ENCODE results near the gene PSEN1.

Gene PSEN1

DNA sequence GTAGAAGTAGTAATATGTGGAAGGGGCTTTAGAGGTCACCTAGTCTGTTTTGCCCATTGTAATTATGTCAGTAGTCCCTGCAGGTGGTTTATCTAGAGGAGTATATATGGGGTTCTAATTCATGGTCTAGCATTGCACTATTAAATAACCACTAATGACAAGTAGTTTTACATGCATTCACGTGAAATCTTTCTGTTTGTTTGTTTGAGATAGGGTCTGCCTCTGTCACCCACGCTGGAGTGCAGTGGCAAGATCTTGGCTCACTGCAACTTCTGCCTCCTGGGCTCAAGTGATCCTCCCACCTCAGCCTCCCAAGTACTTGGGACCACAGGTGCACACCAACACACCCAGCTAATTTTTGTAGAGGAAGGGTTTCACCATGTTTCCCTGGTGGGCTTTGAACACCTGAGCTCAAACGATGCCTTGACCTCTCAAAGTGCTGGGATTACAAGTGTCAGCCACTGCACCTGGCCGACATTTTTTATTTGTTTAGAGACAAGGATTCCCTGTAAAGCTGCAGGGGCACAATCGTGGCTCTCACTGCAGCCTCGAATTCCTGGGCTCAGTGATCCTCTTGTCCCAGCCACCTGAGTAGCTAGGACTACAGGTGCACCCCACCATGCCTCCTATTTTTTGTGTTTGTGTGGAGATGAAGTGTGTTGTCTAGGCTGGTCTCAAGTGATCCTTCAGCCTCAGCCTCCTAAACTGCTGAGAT, 12.0 kb upstream of the PSEN1 start:
- no peak for FAIRE-seq
- no peak for DNase-seq (ENCODE audit: insufficient read length, low spot score)
- TF ChIP-seq SPI1 (IDR thresholded peaks at IDR 0.05; ENCODE audit: low read depth, low read length): no peak
- no peak for TF ChIP-seq POLR2A (IDR thresholded peaks at IDR 0.05; ENCODE audit: low read depth, low read length)
- no peak for TF ChIP-seq TAF1 (IDR thresholded peaks at IDR 0.05; ENCODE audit: low read depth, low read length)
- no peak for TF ChIP-seq POU2F2 (IDR thresholded peaks at IDR 0.05; ENCODE audit: low read depth, low read length)
- TF ChIP-seq POLR2AphosphoS5 (IDR thresholded peaks at IDR 0.05; ENCODE audit: low read depth, low read length): no peak
- TF ChIP-seq PAX5 (IDR thresholded peaks at IDR 0.05; ENCODE audit: insufficient read depth, low read length, severe bottlenecking): no peak

DNA sequence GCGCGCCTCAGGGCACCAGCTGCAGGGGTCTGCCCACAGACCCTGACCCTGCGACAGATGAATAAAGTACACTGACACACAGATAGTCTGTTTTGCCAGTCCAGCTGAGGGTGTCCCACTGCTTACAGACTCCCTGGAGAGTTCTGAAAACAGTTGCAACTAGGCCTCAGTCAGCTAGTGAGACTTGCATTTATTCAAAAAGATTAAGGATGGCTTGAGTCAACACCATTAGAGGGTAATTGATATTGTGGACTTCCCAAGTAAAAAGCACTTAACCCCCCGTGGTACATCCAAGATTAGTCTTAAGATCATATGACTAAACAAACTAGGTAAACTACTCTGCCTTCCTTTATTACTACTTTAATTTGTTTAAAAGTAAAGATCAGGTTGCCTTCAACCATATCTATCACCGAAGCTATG, 11.1 kb upstream of the PSEN1 start:
- DNase-seq (ENCODE audit: insufficient read length, low spot score) (no peak), FAIRE-seq (no peak)
- TF ChIP-seq POU2F2 (IDR thresholded peaks at IDR 0.05; ENCODE audit: low read depth, low read length): no peak
- peak; percentile 37 for TF ChIP-seq POLR2AphosphoS5 (IDR thresholded peaks at IDR 0.05; ENCODE audit: low read depth, low read length)
- TF ChIP-seq POLR2A (IDR thresholded peaks at IDR 0.05; ENCODE audit: low read depth, low read length): no peak
- no peak for TF ChIP-seq PAX5 (IDR thresholded peaks at IDR 0.05; ENCODE audit: insufficient read depth, low read length, severe bottlenecking)
- no peak for TF ChIP-seq TAF1 (IDR thresholded peaks at IDR 0.05; ENCODE audit: low read depth, low read length)
- no peak for TF ChIP-seq SPI1 (IDR thresholded peaks at IDR 0.05; ENCODE audit: low read depth, low read length)

DNA sequence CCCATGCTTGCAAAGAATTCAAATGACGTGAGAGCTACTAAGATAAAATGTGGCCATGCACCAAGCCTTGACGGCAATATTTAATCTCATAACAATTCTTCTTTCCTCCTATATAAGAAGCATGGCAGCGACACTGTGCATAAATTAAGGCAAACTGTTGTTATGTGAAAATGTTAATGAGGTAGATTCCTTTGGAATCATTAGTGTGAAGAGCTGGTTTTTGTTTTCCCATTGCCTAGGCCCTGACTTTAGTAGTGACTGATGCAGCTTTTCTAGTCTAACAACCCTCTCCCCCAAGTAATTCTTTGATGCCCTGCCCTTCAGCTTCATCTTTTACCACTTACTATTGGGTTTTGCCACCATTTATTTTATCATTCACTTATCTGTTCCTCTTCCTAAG, 10.6 kb upstream of the PSEN1 start:
- DNase-seq (ENCODE audit: insufficient read length, low spot score): no peak
- no peak for FAIRE-seq
- no peak for TF ChIP-seq POU2F2 (IDR thresholded peaks at IDR 0.05; ENCODE audit: low read depth, low read length)

DNA sequence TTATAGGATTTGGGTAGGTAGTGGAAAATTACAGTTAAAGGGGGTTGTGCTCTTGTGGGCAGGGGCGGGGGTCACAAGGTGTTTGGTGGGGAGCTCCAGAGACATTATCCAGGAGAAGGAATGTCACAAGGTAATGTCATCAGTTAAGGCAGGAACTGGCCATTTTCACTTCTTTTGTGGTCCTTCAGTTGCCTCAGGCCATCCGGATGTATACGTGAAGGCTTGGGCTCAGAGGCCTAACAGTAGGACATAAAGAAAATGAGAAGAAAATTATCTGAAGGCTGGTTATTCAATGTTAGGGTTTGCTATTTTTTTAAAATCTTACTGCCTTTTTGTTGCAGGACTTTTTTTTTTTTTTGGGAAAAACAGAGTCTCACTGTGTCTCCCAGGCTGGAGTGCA, 2.5 kb upstream of the PSEN1 start:
- FAIRE-seq: no peak
- TF ChIP-seq TAF1 (IDR thresholded peaks at IDR 0.05; ENCODE audit: low read depth, low read length) (no peak), POLR2A (IDR thresholded peaks at IDR 0.05; ENCODE audit: low read depth, low read length) (no peak), SPI1 (IDR thresholded peaks at IDR 0.05; ENCODE audit: low read depth, low read length) (no peak), PAX5 (IDR thresholded peaks at IDR 0.05; ENCODE audit: insufficient read depth, low read length, severe bottlenecking) (no peak), POU2F2 (IDR thresholded peaks at IDR 0.05; ENCODE audit: low read depth, low read length) (no peak), POLR2AphosphoS5 (IDR thresholded peaks at IDR 0.05; ENCODE audit: low read depth, low read length) (no peak)
- no peak for DNase-seq (ENCODE audit: insufficient read length, low spot score)

DNA sequence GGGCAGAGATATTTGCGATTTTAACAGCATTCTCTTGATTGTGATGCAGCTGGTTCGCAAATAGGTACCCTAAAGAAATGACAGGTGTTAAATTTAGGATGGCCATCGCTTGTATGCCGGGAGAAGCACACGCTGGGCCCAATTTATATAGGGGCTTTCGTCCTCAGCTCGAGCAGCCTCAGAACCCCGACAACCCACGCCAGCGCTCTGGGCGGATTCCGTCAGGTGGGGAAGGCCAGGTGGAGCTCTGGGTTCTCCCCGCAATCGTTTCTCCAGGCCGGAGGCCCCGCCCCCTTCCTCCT, 271 bp upstream of the PSEN1 start:
- TF ChIP-seq PAX5 (IDR thresholded peaks at IDR 0.05; ENCODE audit: insufficient read depth, low read length, severe bottlenecking) (no peak), POLR2AphosphoS5 (IDR thresholded peaks at IDR 0.05; ENCODE audit: low read depth, low read length) (no peak), POLR2A (IDR thresholded peaks at IDR 0.05; ENCODE audit: low read depth, low read length) (no peak), TAF1 (IDR thresholded peaks at IDR 0.05; ENCODE audit: low read depth, low read length) (no peak)
- no peak for DNase-seq (ENCODE audit: insufficient read length, low spot score)
- no peak for FAIRE-seq

DNA sequence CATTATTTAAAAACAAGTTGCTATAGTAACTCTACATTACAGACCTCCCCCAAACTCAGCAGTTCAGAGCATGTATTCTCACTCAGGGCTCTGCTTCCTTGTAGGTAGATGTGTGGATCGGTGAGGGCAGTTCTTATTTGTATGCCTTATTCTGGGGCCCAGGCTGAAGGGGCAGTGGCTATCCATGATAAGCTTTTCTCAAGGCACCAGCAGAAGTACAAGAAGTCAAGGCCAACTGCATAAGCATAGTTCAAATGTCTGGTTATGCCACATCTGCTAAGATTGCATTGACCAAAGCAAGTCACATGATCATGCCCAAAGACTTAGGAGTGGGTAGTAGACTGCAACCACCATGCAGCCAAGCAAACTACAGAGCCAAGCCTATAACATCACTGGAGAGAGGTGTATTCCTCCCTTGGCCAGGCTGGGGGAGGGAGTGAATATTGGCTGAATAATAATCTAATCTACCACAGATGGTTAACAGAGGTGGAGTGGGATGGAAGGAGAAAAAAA, 4.6 kb downstream of the PSEN1 start:
- no peak for TF ChIP-seq POLR2A (IDR thresholded peaks at IDR 0.05; ENCODE audit: low read depth, low read length)
- TF ChIP-seq POLR2AphosphoS5 (IDR thresholded peaks at IDR 0.05; ENCODE audit: low read depth, low read length): no peak
- no peak for TF ChIP-seq TAF1 (IDR thresholded peaks at IDR 0.05; ENCODE audit: low read depth, low read length)
- TF ChIP-seq POU2F2 (IDR thresholded peaks at IDR 0.05; ENCODE audit: low read depth, low read length): no peak
- no peak for TF ChIP-seq SPI1 (IDR thresholded peaks at IDR 0.05; ENCODE audit: low read depth, low read length)
- TF ChIP-seq PAX5 (IDR thresholded peaks at IDR 0.05; ENCODE audit: insufficient read depth, low read length, severe bottlenecking): no peak
- FAIRE-seq (peak; percentile 59), DNase-seq (ENCODE audit: insufficient read length, low spot score) (no peak)

DNA sequence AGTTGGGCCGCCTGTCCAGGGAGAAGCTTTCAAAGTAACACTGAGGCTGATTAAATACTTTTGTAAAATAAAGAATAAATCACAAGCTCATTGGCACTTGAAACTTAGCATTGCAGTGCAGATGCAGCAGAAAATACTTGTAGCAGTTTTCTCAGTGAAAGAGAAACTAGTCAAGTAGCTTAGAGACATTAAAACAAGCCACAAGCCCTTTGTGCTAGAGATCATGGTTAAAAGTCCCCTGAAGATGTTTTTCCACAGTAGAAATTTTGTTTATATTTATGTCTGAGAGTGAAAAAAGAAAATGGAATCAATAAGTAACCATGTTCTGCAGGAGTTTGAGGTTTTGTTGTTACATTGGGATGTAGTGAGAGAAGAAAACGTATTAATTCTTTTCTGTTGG, 5.9 kb downstream of the PSEN1 start:
- TF ChIP-seq POLR2AphosphoS5 (IDR thresholded peaks at IDR 0.05; ENCODE audit: low read depth, low read length) (no peak), POLR2A (IDR thresholded peaks at IDR 0.05; ENCODE audit: low read depth, low read length) (no peak), POU2F2 (IDR thresholded peaks at IDR 0.05; ENCODE audit: low read depth, low read length) (no peak), PAX5 (IDR thresholded peaks at IDR 0.05; ENCODE audit: insufficient read depth, low read length, severe bottlenecking) (no peak), SPI1 (IDR thresholded peaks at IDR 0.05; ENCODE audit: low read depth, low read length) (no peak), TAF1 (IDR thresholded peaks at IDR 0.05; ENCODE audit: low read depth, low read length) (no peak)
- DNase-seq (ENCODE audit: insufficient read length, low spot score) (no peak), FAIRE-seq (no peak)

DNA sequence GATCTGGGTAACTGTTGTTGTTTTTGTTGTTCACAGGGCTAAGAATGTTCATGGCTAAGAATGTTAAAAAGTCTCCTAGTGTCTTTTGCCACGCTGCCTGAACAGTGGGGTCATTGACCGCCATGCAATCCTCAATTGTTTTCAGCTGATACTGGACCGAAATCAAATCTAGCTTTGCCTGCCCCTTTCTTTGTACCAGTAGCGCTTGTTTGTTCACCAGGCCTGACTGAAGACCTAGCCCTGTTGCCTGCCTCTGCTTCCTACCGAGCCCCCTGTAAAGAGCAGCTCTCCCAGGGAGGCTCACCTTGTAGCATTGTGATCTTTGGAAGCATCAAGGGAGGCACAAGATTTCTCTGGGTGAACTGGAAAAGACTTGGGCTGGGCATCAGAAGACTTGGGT, 6.7 kb downstream of the PSEN1 start:
- FAIRE-seq (peak; percentile 5), DNase-seq (ENCODE audit: insufficient read length, low spot score) (no peak)
- TF ChIP-seq POU2F2 (IDR thresholded peaks at IDR 0.05; ENCODE audit: low read depth, low read length) (no peak), PAX5 (IDR thresholded peaks at IDR 0.05; ENCODE audit: insufficient read depth, low read length, severe bottlenecking) (no peak)

DNA sequence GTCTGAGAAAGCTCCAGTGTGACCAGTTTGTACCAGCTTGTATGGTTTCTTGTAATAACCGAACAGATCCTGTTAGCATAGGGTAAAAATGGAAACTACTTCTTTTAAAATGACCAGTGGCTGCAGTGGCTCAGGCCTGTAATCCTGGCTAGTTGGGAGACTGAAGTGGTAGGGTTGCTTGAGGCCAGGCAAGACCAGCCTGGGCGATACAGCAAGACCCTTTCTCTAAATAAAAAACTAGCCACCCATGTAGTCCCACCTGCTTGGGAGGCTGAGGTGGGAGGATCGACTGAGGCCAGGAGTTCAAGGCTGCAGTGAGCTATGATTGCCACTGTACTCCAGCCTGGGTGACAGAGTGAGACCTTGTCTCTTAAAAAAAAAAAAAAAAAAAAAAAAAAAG, 7.3 kb downstream of the PSEN1 start:
- no peak for DNase-seq (ENCODE audit: insufficient read length, low spot score)
- TF ChIP-seq TAF1 (IDR thresholded peaks at IDR 0.05; ENCODE audit: low read depth, low read length) (no peak), POLR2A (IDR thresholded peaks at IDR 0.05; ENCODE audit: low read depth, low read length) (no peak), PAX5 (IDR thresholded peaks at IDR 0.05; ENCODE audit: insufficient read depth, low read length, severe bottlenecking) (no peak), POLR2AphosphoS5 (IDR thresholded peaks at IDR 0.05; ENCODE audit: low read depth, low read length) (no peak), SPI1 (IDR thresholded peaks at IDR 0.05; ENCODE audit: low read depth, low read length) (no peak), POU2F2 (IDR thresholded peaks at IDR 0.05; ENCODE audit: low read depth, low read length) (no peak)
- FAIRE-seq: no peak

DNA sequence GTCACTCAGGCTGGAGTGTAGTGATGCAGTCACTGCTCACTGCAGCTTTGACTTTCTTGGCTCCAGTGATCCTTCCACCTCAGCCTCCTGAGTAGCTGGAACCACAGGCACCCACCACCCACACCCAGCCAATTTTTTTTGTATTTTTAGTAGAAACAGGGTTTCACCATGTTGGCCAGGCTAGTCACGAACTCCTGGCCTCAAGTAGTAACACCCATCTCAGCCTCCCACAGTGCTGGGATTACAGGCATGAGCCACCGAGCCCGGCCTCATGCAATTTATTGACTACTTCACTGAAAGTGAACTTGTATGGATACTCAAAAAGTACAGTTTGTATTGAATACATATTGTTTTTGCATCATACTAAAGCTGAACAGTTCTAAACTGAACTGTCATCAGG, 9.1 kb downstream of the PSEN1 start:
- DNase-seq (ENCODE audit: insufficient read length, low spot score) (no peak), FAIRE-seq (no peak)
- no peak for TF ChIP-seq POU2F2 (IDR thresholded peaks at IDR 0.05; ENCODE audit: low read depth, low read length)
- TF ChIP-seq TAF1 (IDR thresholded peaks at IDR 0.05; ENCODE audit: low read depth, low read length): no peak

All from GM12891 (cell line).